ENCODE data around the gene TMEM131. TPM values are rescaled to one million over a fixed set of nuclear protein-coding genes. Genes with fewer than 3 reads are reported as not detected.

TMEM131 gene
- total and polyA plus RNA-seq, 2 of the 8 experiments (the other 6 are each of a cell fraction or from before 2014, with no cell fraction given), result 9.7 to 22.9 TPM

DNA sequence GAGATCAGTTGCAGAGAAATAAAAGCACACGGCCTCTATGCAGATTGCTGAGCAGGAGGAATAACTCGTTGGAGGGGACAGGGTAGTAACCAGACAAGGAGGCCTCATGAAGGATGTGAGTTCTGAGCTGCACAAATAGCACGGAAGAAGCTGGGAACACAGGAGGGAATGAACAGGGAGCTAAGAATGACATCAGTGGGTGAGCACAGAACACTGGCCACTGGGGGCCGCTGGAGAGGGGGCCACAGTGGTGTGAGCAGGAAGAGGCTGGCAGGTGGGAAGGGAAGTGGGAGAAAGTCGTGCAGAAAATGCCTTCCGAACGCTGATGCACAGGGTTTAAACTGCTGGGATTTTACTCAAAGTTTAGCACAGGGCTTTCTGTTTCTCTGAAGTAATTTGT lies 221.3 kb downstream of the TMEM131 start (continued):
- TF ChIP-seq, protein P1, sequence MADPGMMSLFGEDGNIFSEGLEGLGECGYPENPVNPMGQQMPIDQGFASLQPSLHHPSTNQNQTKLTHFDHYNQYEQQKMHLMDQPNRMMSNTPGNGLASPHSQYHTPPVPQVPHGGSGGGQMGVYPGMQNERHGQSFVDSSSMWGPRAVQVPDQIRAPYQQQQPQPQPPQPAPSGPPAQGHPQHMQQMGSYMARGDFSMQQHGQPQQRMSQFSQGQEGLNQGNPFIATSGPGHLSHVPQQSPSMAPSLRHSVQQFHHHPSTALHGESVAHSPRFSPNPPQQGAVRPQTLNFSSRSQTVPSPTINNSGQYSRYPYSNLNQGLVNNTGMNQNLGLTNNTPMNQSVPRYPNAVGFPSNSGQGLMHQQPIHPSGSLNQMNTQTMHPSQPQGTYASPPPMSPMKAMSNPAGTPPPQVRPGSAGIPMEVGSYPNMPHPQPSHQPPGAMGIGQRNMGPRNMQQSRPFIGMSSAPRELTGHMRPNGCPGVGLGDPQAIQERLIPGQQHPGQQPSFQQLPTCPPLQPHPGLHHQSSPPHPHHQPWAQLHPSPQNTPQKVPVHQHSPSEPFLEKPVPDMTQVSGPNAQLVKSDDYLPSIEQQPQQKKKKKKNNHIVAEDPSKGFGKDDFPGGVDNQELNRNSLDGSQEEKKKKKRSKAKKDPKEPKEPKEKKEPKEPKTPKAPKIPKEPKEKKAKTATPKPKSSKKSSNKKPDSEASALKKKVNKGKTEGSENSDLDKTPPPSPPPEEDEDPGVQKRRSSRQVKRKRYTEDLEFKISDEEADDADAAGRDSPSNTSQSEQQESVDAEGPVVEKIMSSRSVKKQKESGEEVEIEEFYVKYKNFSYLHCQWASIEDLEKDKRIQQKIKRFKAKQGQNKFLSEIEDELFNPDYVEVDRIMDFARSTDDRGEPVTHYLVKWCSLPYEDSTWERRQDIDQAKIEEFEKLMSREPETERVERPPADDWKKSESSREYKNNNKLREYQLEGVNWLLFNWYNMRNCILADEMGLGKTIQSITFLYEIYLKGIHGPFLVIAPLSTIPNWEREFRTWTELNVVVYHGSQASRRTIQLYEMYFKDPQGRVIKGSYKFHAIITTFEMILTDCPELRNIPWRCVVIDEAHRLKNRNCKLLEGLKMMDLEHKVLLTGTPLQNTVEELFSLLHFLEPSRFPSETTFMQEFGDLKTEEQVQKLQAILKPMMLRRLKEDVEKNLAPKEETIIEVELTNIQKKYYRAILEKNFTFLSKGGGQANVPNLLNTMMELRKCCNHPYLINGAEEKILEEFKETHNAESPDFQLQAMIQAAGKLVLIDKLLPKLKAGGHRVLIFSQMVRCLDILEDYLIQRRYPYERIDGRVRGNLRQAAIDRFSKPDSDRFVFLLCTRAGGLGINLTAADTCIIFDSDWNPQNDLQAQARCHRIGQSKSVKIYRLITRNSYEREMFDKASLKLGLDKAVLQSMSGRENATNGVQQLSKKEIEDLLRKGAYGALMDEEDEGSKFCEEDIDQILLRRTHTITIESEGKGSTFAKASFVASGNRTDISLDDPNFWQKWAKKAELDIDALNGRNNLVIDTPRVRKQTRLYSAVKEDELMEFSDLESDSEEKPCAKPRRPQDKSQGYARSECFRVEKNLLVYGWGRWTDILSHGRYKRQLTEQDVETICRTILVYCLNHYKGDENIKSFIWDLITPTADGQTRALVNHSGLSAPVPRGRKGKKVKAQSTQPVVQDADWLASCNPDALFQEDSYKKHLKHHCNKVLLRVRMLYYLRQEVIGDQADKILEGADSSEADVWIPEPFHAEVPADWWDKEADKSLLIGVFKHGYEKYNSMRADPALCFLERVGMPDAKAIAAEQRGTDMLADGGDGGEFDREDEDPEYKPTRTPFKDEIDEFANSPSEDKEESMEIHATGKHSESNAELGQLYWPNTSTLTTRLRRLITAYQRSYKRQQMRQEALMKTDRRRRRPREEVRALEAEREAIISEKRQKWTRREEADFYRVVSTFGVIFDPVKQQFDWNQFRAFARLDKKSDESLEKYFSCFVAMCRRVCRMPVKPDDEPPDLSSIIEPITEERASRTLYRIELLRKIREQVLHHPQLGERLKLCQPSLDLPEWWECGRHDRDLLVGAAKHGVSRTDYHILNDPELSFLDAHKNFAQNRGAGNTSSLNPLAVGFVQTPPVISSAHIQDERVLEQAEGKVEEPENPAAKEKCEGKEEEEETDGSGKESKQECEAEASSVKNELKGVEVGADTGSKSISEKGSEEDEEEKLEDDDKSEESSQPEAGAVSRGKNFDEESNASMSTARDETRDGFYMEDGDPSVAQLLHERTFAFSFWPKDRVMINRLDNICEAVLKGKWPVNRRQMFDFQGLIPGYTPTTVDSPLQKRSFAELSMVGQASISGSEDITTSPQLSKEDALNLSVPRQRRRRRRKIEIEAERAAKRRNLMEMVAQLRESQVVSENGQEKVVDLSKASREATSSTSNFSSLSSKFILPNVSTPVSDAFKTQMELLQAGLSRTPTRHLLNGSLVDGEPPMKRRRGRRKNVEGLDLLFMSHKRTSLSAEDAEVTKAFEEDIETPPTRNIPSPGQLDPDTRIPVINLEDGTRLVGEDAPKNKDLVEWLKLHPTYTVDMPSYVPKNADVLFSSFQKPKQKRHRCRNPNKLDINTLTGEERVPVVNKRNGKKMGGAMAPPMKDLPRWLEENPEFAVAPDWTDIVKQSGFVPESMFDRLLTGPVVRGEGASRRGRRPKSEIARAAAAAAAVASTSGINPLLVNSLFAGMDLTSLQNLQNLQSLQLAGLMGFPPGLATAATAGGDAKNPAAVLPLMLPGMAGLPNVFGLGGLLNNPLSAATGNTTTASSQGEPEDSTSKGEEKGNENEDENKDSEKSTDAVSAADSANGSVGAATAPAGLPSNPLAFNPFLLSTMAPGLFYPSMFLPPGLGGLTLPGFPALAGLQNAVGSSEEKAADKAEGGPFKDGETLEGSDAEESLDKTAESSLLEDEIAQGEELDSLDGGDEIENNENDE (IDR thresholded peaks at IDR 0.05; ENCODE audit: insufficient replicate concordance, low read length), result no peak
- TF ChIP-seq JUND (IDR thresholded peaks at IDR 0.05; ENCODE audit: low read length) (no peak), HDAC2 (IDR thresholded peaks at IDR 0.05; ENCODE audit: borderline replicate concordance in 1 of 2, low read depth in 2 of 2, low read length in 2 of 2) (no peak), RXRA (IDR thresholded peaks at IDR 0.05; ENCODE audit: insufficient read depth, low read depth, low read length) (no peak), TEAD4 (IDR thresholded peaks at IDR 0.05; ENCODE audit: low read depth, low read length) (no peak)
- TF ChIP-seq, protein P2, sequence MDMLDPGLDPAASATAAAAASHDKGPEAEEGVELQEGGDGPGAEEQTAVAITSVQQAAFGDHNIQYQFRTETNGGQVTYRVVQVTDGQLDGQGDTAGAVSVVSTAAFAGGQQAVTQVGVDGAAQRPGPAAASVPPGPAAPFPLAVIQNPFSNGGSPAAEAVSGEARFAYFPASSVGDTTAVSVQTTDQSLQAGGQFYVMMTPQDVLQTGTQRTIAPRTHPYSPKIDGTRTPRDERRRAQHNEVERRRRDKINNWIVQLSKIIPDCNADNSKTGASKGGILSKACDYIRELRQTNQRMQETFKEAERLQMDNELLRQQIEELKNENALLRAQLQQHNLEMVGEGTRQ (IDR thresholded peaks at IDR 0.05; ENCODE audit: low read length), result no peak
- TF ChIP-seq, protein P3, sequence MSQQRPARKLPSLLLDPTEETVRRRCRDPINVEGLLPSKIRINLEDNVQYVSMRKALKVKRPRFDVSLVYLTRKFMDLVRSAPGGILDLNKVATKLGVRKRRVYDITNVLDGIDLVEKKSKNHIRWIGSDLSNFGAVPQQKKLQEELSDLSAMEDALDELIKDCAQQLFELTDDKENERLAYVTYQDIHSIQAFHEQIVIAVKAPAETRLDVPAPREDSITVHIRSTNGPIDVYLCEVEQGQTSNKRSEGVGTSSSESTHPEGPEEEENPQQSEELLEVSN (IDR thresholded peaks at IDR 0.05), result no peak
- TF ChIP-seq, protein P4, sequence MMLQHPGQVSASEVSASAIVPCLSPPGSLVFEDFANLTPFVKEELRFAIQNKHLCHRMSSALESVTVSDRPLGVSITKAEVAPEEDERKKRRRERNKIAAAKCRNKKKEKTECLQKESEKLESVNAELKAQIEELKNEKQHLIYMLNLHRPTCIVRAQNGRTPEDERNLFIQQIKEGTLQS (IDR thresholded peaks at IDR 0.05; ENCODE audit: insufficient read depth, low read depth, low read length), result no peak

Data from H1 (cell line).